Measurements from ENCODE around the gene LARGE2.

Gene LARGE2

DNA sequence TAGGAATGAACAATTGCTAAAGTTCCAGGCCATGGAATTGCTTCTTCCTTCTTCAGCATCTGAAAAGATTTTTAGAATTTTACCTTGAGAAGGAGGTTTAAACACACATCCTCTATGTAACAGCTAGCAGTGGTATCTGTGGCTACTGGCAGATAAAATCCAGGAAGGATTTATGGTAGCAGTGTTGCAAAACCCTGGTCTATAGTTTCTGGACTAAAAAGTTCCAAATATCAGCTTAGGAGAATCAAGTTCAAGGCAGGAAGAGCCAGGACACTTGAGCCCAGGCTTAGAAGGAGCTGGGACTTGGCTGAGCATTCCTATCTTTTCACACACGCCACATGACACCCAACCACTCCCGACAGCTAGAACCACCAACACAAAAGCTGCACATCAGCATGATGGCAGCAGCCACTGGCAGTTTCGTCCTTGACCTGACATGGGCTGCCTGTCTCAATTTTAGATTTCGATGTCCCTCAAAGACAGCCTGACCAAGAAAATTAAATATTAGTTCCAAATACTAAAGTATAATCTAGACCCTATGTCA, 14.1 kb downstream of the LARGE2 start:
- Histone ChIP-seq H3K4me1 (ENCODE audit: control insufficient read depth, insufficient read depth, low read length) (no peaks in the 10 kb centered on the region), H3K27ac (ENCODE audit: extremely low read depth, low read depth, low read length) (no peak overlapping the region), H3K36me3 (ENCODE audit: control insufficient read depth in 2 of 2, insufficient read depth in 1 of 2, low read length in 2 of 2) (peaks cover 0 to 54% of the 10 kb centered on the region in 2 experiments; a peak in 1 of 3 replicates), H3K4me3 (ENCODE audit: low read depth, low read length) (no peak overlapping the region), H3K9me3 (ENCODE audit: control insufficient read depth, insufficient read depth, low read depth, low read length) (no peaks in the 10 kb centered on the region)
- no peak for TF ChIP-seq ZNF302 (tag by site-specific recombination; IDR thresholded peaks at IDR 0.05; ENCODE audit: low read depth)
- TF ChIP-seq ZNF214 (tag by site-specific recombination; IDR thresholded peaks at IDR 0.05; ENCODE audit: borderline replicate concordance) = no peak
- TF ChIP-seq ZNF37A (tag by site-specific recombination; IDR thresholded peaks at IDR 0.05) = no peak
- TF ChIP-seq ZFP37 (tag by site-specific recombination; IDR thresholded peaks at IDR 0.05) = no peak
- no peak for TF ChIP-seq ZNF513 (tag by site-specific recombination; IDR thresholded peaks at IDR 0.05)
- TF ChIP-seq, protein P1, sequence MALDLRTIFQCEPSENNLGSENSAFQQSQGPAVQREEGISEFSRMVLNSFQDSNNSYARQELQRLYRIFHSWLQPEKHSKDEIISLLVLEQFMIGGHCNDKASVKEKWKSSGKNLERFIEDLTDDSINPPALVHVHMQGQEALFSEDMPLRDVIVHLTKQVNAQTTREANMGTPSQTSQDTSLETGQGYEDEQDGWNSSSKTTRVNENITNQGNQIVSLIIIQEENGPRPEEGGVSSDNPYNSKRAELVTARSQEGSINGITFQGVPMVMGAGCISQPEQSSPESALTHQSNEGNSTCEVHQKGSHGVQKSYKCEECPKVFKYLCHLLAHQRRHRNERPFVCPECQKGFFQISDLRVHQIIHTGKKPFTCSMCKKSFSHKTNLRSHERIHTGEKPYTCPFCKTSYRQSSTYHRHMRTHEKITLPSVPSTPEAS (tag by site-specific recombination; IDR thresholded peaks at IDR 0.05) = no peak
- TF ChIP-seq ZNF830 (tag by site-specific recombination; IDR thresholded peaks at IDR 0.05; ENCODE audit: low read depth) = no peak
- TF ChIP-seq ZNF777 (tag by site-specific recombination; IDR thresholded peaks at IDR 0.05; ENCODE audit: borderline replicate concordance) = no peak
- TF ChIP-seq ZNF776 (tag by site-specific recombination; IDR thresholded peaks at IDR 0.05; ENCODE audit: borderline replicate concordance) = no peak
- TF ChIP-seq, protein P2, sequence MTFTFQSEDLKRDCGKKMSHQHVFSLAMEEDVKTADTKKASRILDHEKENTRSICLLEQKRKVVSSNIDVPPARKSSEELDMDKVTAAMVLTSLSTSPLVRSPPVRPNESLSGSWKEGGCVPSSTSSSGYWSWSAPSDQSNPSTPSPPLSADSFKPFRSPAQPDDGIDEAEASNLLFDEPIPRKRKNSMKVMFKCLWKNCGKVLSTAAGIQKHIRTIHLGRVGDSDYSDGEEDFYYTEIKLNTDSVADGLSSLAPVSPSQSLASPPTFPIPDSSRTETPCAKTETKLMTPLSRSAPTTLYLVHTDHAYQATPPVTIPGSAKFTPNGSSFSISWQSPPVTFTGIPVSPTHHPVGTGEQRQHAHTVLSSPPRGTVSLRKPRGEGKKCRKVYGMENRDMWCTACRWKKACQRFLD (tag by site-specific recombination; IDR thresholded peaks at IDR 0.05) = no peak
- CTCF ChIA-PET = interaction anchor here (0.7 to 2.1 kb wide), 3 partner anchors 29 to 70 kb away, joined by 3 to 9 read pairs (median 4); no protein-coding TSS in a partner anchor
- POLR2A ChIA-PET = no interaction called here

DNA sequence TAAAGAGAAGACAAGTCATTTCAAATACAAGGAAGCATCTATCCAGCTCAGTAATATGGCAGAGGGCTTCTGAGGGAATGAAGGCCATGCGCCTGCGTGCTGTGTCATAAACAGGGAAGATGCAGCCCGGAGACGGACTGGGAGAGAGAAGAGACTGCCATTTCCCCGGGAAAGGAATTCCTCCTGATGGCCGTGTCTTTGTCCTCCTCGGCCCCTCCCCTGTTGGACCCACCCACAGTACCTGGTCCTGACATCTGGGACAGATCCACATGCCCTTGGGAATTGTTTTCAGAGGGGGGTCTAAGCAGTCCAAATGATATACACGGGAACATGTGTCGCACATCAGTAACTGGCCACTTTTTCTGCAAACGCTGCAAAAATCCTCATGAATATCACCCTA, 15.5 kb downstream of the LARGE2 start:
- Histone ChIP-seq H3K27ac (ENCODE audit: extremely low read depth, low read depth, low read length) (no peak overlapping the region), H3K4me1 (ENCODE audit: control insufficient read depth, insufficient read depth, low read length) (no peaks in the 10 kb centered on the region), H3K4me3 (ENCODE audit: low read depth, low read length) (no peak overlapping the region), H3K36me3 (ENCODE audit: control insufficient read depth in 2 of 2, insufficient read depth in 1 of 2, low read length in 2 of 2) (peaks cover 0 to 46% of the 10 kb centered on the region in 2 experiments; a peak in 1 of 3 replicates), H3K9me3 (ENCODE audit: control insufficient read depth, insufficient read depth, low read depth, low read length) (no peaks in the 10 kb centered on the region)
- CTCF ChIA-PET = interaction anchor here (0.5 to 2.1 kb wide), 2 partner anchors 66 to 82 kb away, joined by 4 to 9 read pairs; no protein-coding TSS in a partner anchor
- POLR2A ChIA-PET = no interaction called here
- TF ChIP-seq ZNF645 (tag by site-specific recombination; IDR thresholded peaks at IDR 0.05) (no peak), ZNF324 (tag by site-specific recombination; IDR thresholded peaks at IDR 0.05) (no peak), ZNF449 (tag by site-specific recombination; IDR thresholded peaks at IDR 0.05) (no peak), ZNF391 (tag by site-specific recombination; IDR thresholded peaks at IDR 0.05; ENCODE audit: borderline replicate concordance, low read depth) (no peak), ZNF398 (tag by site-specific recombination; IDR thresholded peaks at IDR 0.05) (no peak), ZNF24 (tag by site-specific recombination; IDR thresholded peaks at IDR 0.05) (no peak), OSR2 (tag by site-specific recombination; IDR thresholded peaks at IDR 0.05) (no peak), REPIN1 (tag by site-specific recombination; IDR thresholded peaks at IDR 0.05; ENCODE audit: low read depth) (no peak), ZNF639 (tag by site-specific recombination; IDR thresholded peaks at IDR 0.05) (no peak), ZNF600 (tag by site-specific recombination; IDR thresholded peaks at IDR 0.05) (no peak), ZNF155 (tag by site-specific recombination; IDR thresholded peaks at IDR 0.05) (no peak), ZNF133 (tag by site-specific recombination; IDR thresholded peaks at IDR 0.05) (no peak)
